H1 (cell line): ENCODE results near the gene CCT5. TPM values are rescaled to one million over a fixed set of nuclear protein-coding genes. Genes with fewer than 3 reads are reported as not detected.

Source experiments
- CTCF ChIA-PET: fragments of 300-600 bp; sonication (Branson Sonifier 250); formaldehyde crosslinking; loops from one replicate; lab custom pipeline; 2021; ENCODE audit not compliant: partially characterized antibody; lab: Charles Lee
- POLR2A ChIA-PET: fragments of 300-600 bp; sonication (Branson Sonifier 250); formaldehyde crosslinking; loops from one replicate; lab custom pipeline; 2021; ENCODE audit warnings: inconsistent platforms; ENCODE audit not compliant: partially characterized antibody; lab: Charles Lee
- DNase-seq, 2 experiments: peaks; one replicate each; pipeline versions ENCODE4 v3.0.0 to v3.0.0-alpha.2; 2010 to 2022; ENCODE audit warnings: low spot score in 2 of 2, low read depth in 1 of 2, mixed read lengths in 1 of 2
- FAIRE-seq: peaks from 2 replicates; lab custom pipeline; 2011; peaks lifted over from hg19 to GRCh38; lab: Jason Lieb, UNC
- H2AFZ ChIP-seq: 2 replicates; pipeline ENCODE4 v1.8.1; 2012; ENCODE audit warnings: low read length, inconsistent platforms
- H2AK5ac ChIP-seq: 2 replicates; pipeline ENCODE4 v1.6.1; 2013; ENCODE audit warnings: low read depth, low read length
- H2BK120ac ChIP-seq: replicated peaks from 2 replicates; pipeline ENCODE3; 2013; ENCODE audit warnings: low read depth, low read length, inconsistent platforms
- H2BK12ac ChIP-seq: 2 replicates; pipeline ENCODE4 v1.6.1; 2013; ENCODE audit warnings: low read depth, low read length
- H2BK15ac ChIP-seq: 2 replicates; pipeline ENCODE4 v1.6.1; 2013; ENCODE audit warnings: low read length
- H2BK20ac ChIP-seq: 2 replicates; pipeline ENCODE4 v1.6.1; 2013; ENCODE audit warnings: low read length
- H2BK5ac ChIP-seq: 2 replicates; pipeline ENCODE4 v1.6.1; 2013; ENCODE audit warnings: low read depth, low read length
- H3K14ac ChIP-seq: 2 replicates; pipeline ENCODE4 v1.6.1; 2013; ENCODE audit warnings: inconsistent platforms; ENCODE audit not compliant: insufficient read length
- H3K18ac ChIP-seq: 2 replicates; pipeline ENCODE4 v1.6.1; 2013; ENCODE audit warnings: low read length; ENCODE audit errors: extremely low read depth
- H3K23ac ChIP-seq: 2 replicates; pipeline ENCODE4 v1.6.1; 2013; ENCODE audit warnings: inconsistent platforms; ENCODE audit not compliant: insufficient read length
- H3K23me2 ChIP-seq: 2 replicates; pipeline ENCODE4 v1.6.1; 2013; ENCODE audit warnings: low read depth, low read length
- H3K27ac ChIP-seq: 2 replicates; pipeline ENCODE4 v1.6.1; 2011; ENCODE audit warnings: low read depth, low read length, inconsistent platforms
- H3K27me3 ChIP-seq, 4 experiments: replicated peaks in 1 of 4; 1 replicate in 1 of 4; 2 replicates in 3 of 4; pipeline versions ENCODE4 v1.6.1 to v1.8.1; 2011 to 2013; ENCODE audit warnings: low read length in 3 of 4, mild to moderate bottlenecking in 3 of 4, inconsistent platforms in 2 of 4, mixed read lengths in 2 of 4, moderate library complexity in 1 of 4; ENCODE audit not compliant: control insufficient read depth in 3 of 4, insufficient read depth in 3 of 4; ENCODE audit errors: extremely low read depth in 1 of 4
- H3K36me3 ChIP-seq, 4 experiments: 2 replicates each; pipeline versions ENCODE4 v1.6.1 to v1.8.1; 2011 to 2013; ENCODE audit warnings: mild to moderate bottlenecking in 4 of 4, low read length in 3 of 4, moderate library complexity in 2 of 4, control low read depth in 1 of 4, inconsistent platforms in 1 of 4; ENCODE audit not compliant: insufficient read depth in 4 of 4, control insufficient read depth in 2 of 4
- H3K4ac ChIP-seq: replicated peaks from 2 replicates; pipeline ENCODE3; 2013; ENCODE audit warnings: low read length, low read depth, mixed read lengths, inconsistent platforms; ENCODE audit not compliant: insufficient read length
- H3K4me1 ChIP-seq, 4 experiments: replicated peaks in 1 of 4; 1 replicate in 1 of 4; 2 replicates in 3 of 4; pipeline versions ENCODE4 v1.6.1 to v1.8.1; 2011 to 2013; ENCODE audit warnings: low read length in 3 of 4, inconsistent platforms in 2 of 4, mixed read lengths in 1 of 4; ENCODE audit not compliant: insufficient read depth in 4 of 4, control insufficient read depth in 3 of 4
- H3K4me2 ChIP-seq, 2 experiments: 2 replicates each; pipeline versions ENCODE4 v1.6.1 to v1.8.1; 2011 to 2013; ENCODE audit warnings: low read depth in 2 of 2, low read length in 2 of 2, control low read depth in 1 of 2, inconsistent platforms in 1 of 2, mild to moderate bottlenecking in 1 of 2; ENCODE audit not compliant: insufficient read depth in 1 of 2
- H3K4me3 ChIP-seq, 4 experiments: fragments of 200-600, 300-600 bp in 1 of 4; sonication (generic), shearing (Covaris generic), sonication (Bioruptor Twin) in 1 of 4; 2 replicates each; pipeline versions ENCODE4 v1.5.1 to v1.8.1; 2011 to 2016; ENCODE audit warnings: low read length in 4 of 4, low read depth in 3 of 4, control low read depth in 2 of 4, inconsistent platforms in 2 of 4, mild to moderate bottlenecking in 2 of 4, mixed read lengths in 1 of 4, moderate library complexity in 1 of 4; ENCODE audit not compliant: insufficient read depth in 2 of 4; ENCODE audit errors: extremely low read depth in 1 of 4
- H3K56ac ChIP-seq: replicated peaks from 2 replicates; pipeline ENCODE3; 2013; ENCODE audit warnings: low read depth, mild to moderate bottlenecking, mixed read lengths, low read length, inconsistent platforms; ENCODE audit not compliant: insufficient read length
- H3K79me1 ChIP-seq: 2 replicates; pipeline ENCODE4 v1.6.1; 2013; ENCODE audit warnings: low read depth, low read length, control low read depth
- H3K79me2 ChIP-seq, 2 experiments: 2 replicates each; pipeline versions ENCODE4 v1.6.1 to v1.8.1; 2012 to 2013; ENCODE audit warnings: low read length in 2 of 2, mild to moderate bottlenecking in 2 of 2, inconsistent platforms in 1 of 2; ENCODE audit not compliant: insufficient read depth in 2 of 2, control insufficient read depth in 1 of 2
- H3K9ac ChIP-seq, 4 experiments: replicated peaks in 1 of 4; 1 replicate in 1 of 4; 2 replicates in 3 of 4; pipeline versions ENCODE4 v1.6.1 to v1.8.1; 2011 to 2013; ENCODE audit warnings: low read depth in 3 of 4, low read length in 3 of 4, control low read depth in 2 of 4, mild to moderate bottlenecking in 2 of 4, moderate library complexity in 2 of 4, inconsistent platforms in 1 of 4; ENCODE audit errors: extremely low read depth in 1 of 4
- H3K9me3 ChIP-seq, 2 experiments: 2 replicates each; pipeline versions ENCODE4 v1.6.1 to v1.8.1; 2012 to 2013; ENCODE audit warnings: mild to moderate bottlenecking in 2 of 2, moderate library complexity in 2 of 2, control low read depth in 1 of 2, inconsistent platforms in 1 of 2, low read depth in 1 of 2, low read length in 1 of 2, mixed read lengths in 1 of 2; ENCODE audit not compliant: insufficient read depth in 2 of 2
- H4K20me1 ChIP-seq, 2 experiments: replicated peaks in 1 of 2; 2 replicates each; pipeline versions ENCODE3 to v1.8.1; 2011 to 2013; ENCODE audit warnings: inconsistent platforms in 2 of 2, low read length in 2 of 2, mild to moderate bottlenecking in 1 of 2; ENCODE audit not compliant: insufficient read depth in 2 of 2, control insufficient read depth in 1 of 2
- H4K5ac ChIP-seq: 2 replicates; pipeline ENCODE4 v1.6.1; 2013; ENCODE audit warnings: low read length, low read depth, mixed read lengths, inconsistent platforms; ENCODE audit not compliant: insufficient read length
- H4K8ac ChIP-seq: 2 replicates; pipeline ENCODE4 v1.8.0; 2013; ENCODE audit warnings: mild to moderate bottlenecking, moderate library complexity, low read length, inconsistent platforms; ENCODE audit not compliant: insufficient read depth; ENCODE audit errors: extremely low read depth
- H4K91ac ChIP-seq: replicated peaks from 2 replicates; pipeline ENCODE3; 2013; ENCODE audit warnings: low read length, mixed read lengths, inconsistent platforms; ENCODE audit not compliant: insufficient read length
- BRCA1 ChIP-seq: IDR thresholded peaks from 2 replicates; pipeline ENCODE4 v1.6.1; 2012; ENCODE audit warnings: low read depth, low read length, improper control_type of control experiment
- EP300 ChIP-seq, 2 experiments: IDR thresholded peaks; 1 replicate in 1 of 2; 2 replicates in 1 of 2; pipeline ENCODE4 v1.6.1; 2011 to 2012; ENCODE audit warnings: low read depth in 2 of 2, low read length in 2 of 2, mild to moderate bottlenecking in 2 of 2, borderline replicate concordance in 1 of 2, inconsistent platforms in 1 of 2, moderate library complexity in 1 of 2
- MAFK ChIP-seq: IDR thresholded peaks from 2 replicates; pipeline ENCODE4 v1.6.1; 2012; ENCODE audit warnings: low read depth, mild to moderate bottlenecking, improper control_type of control experiment, low read length
- NANOG ChIP-seq: IDR thresholded peaks from 2 replicates; pipeline ENCODE4 v1.6.1; 2011; ENCODE audit warnings: low read length, low read depth, mild to moderate bottlenecking, inconsistent platforms; ENCODE audit not compliant: insufficient read depth, poor library complexity, severe bottlenecking
- RBBP5 ChIP-seq: IDR thresholded peaks from 2 replicates; pipeline ENCODE4 v1.7.1; 2012; ENCODE audit warnings: low read depth, mild to moderate bottlenecking, inconsistent platforms, low read length, moderate library complexity, borderline replicate concordance
- SAP30 ChIP-seq: fragments of 300-600 bp; sonication (generic); IDR thresholded peaks from 2 replicates; pipeline ENCODE4 v1.7.1; 2012; ENCODE audit warnings: low read length, moderate library complexity, mild to moderate bottlenecking, inconsistent platforms; ENCODE audit not compliant: insufficient read depth, insufficient replicate concordance
- SP4 ChIP-seq: IDR thresholded peaks from 2 replicates; pipeline ENCODE4 v1.6.1; 2012; ENCODE audit warnings: low read length, inconsistent platforms
- SRF ChIP-seq: IDR thresholded peaks from 2 replicates; pipeline ENCODE4 v1.6.1; 2011; ENCODE audit warnings: mild to moderate bottlenecking, low read depth, low read length, moderate library complexity
- TAF1 ChIP-seq: IDR thresholded peaks from 2 replicates; pipeline ENCODE4 v1.6.1; 2011; ENCODE audit warnings: mild to moderate bottlenecking, low read depth, low read length
- TBP ChIP-seq: IDR thresholded peaks from 2 replicates; pipeline ENCODE4 v1.6.1; 2011; ENCODE audit warnings: low read depth, low read length, improper control_type of control experiment
- WGBS, 2 experiments: shearing (Covaris generic) in 1 of 2; methylation state at CpG; one replicate each; pipeline versions ENCODE4 v1.1.6 to v1.1.7; 2013 to 2015; ENCODE audit warnings: low lambda C conversion rate in 2 of 2, mixed read lengths in 2 of 2, inconsistent platforms in 1 of 2, low coverage in 1 of 2, missing lambda C conversion rate in 1 of 2; ENCODE audit not compliant: insufficient replicate concordance in 2 of 2, insufficient coverage in 1 of 2, insufficient read length in 1 of 2; ENCODE audit errors: extremely low coverage in 1 of 2, missing lambda C conversion rate in 1 of 2; 5-methylcytosine and 5-hydroxymethylcytosine counted together
- polyA plus RNA-seq, 7 experiments: library from polyadenylated mRNA; depleted of rRNA in 3 of 7; stranded (reverse) in 5 of 7; unstranded in 2 of 7; fragments of >200 nt in 5 of 7; fragments of 200-250 nt in 2 of 7; gene quantifications; 1 replicate in 5 of 7; 2 replicates in 1 of 7; 4 replicates in 1 of 7; pipeline versions ENCODE4 v1.2.1 to v1.2.3, GENCODE V29; 2011 to 2013; ENCODE audit warnings: missing spikeins in 2 of 7, mixed read lengths in 2 of 7
- total RNA-seq: library from RNA; stranded (reverse); fragmentation: NEBNext Ultra II Directional; extraction: Animal tissue kit (Norgen Biotek cat#: 25700); gene quantifications from 2 replicates; pipeline ENCODE4 v1.2.1, GENCODE V29; 2021

Gene CCT5
- total and polyA plus RNA-seq, 2 of the 8 experiments (the other 6 are each of a cell fraction or from before 2014, with no cell fraction given), result 425 to 549 TPM

DNA sequence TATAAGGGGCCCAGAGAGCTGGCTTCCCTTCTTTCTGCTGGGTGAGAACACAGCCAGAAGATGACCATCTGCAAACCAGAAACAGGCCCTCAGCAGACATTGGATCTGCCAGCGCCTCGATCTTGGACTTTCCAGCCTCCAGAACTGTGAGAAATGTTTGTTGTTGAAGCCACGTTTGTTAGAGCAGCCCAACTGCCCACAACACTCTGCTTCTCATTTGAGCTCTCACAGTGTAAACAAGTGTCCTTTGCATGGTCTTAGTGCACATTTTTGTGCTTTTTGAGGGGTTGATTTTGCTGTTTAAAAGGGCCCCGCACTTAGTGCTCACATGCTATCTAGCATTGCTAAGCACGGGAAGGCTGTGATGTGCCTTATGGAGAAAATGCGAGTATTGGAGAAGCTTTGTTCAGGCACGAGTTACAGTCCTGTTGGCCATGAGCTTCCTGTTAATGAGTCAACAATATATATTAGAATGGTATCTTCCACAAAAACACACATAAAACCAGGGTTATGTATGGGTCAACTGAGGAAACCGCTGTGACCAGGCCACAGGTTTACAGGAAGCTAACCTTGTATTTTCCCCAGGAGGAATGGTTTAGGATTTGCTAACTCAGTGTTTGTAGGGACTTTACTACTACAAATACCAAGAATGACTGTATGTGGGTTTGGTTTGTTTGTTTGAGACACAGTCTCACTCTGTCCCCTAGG, 45.7 kb downstream of the CCT5 start:
- POLR2A ChIA-PET, result interaction anchor here (1.2 to 1.5 kb wide), 2 partner anchors 45 to 57 kb away, joined by 3 to 4 read pairs; partner anchors contain the start of gene MARCHF6
- Histone ChIP-seq H3K4ac (no peak overlapping the region), H3K79me2 (peaks cover 0 to 4% of the 10 kb centered on the region in 2 experiments; a peak in 1 of 4 replicates), H2BK15ac (no peak overlapping the region), H4K91ac (no peak overlapping the region), H3K27ac (no peak overlapping the region), H2BK20ac (no peak overlapping the region), H3K4me1 (no peaks in the 10 kb centered on the region; a peak in 1 of 7 replicates), H3K23me2 (no peaks in the 10 kb centered on the region), H3K36me3 (no peaks in the 10 kb centered on the region), H4K5ac (no peak overlapping the region), H3K18ac (no peak overlapping the region), H2AFZ (no peak overlapping the region), H3K14ac (no peak overlapping the region), H4K20me1 (no peaks in the 10 kb centered on the region), H2BK5ac (no peak overlapping the region), H3K79me1 (no peaks in the 10 kb centered on the region), H2BK12ac (no peak overlapping the region), H3K4me2 (no peak overlapping the region), H2BK120ac (no peak overlapping the region), H3K23ac (no peak overlapping the region), H2AK5ac (no peak overlapping the region), H3K56ac (no peak overlapping the region), H3K9me3 (0 out of 4 replicates have a peak, but pooled peaks cover 0 to 5% of the 10 kb centered on the region in 2 experiments), H3K9ac (no peak overlapping the region), H3K4me3 (no peak overlapping the region), H3K27me3 (no peaks in the 10 kb centered on the region), H4K8ac (no peak overlapping the region)
- DNase-seq (no peak), FAIRE-seq (no peak)
- 94% methylated on average over 8 of the region's 8 CpGs; no CpG with 5 or more reads in 1 of the 2 experiments for WGBS, 2 experiments
- CTCF ChIA-PET, result interaction anchor here (0.6 to 1.6 kb wide), 8 partner anchors 9 to 561 kb away, joined by 3 to 8 read pairs (median 3); no protein-coding TSS in a partner anchor
- TF ChIP-seq TBP (no peak), TAF1 (no peak), RBBP5 (no peak), SRF (no peak), EP300 (IDR thresholded peaks at IDR 0.05; ENCODE audit: borderline replicate concordance in 1 of 2, low read depth in 2 of 2, low read length in 2 of 2) (no peak), BRCA1 (no peak), MAFK (no peak), NANOG (no peak), SAP30 (no peak), SP4 (no peak)
